Measurements from ENCODE around the gene NF1.

GRCh38 chr17:31231852-31232251, 137.1 kb downstream of the NF1 start:
- TF ChIP-seq CTCF (IDR thresholded peaks at IDR 0.05) (no peak), EP300 (IDR thresholded peaks at IDR 0.05) (no peak), POLR2A (IDR thresholded peaks at IDR 0.05; ENCODE audit: low read depth) (no peak), POLR2AphosphoS5 (IDR thresholded peaks at IDR 0.05) (no peak)
